Common myeloid progenitor, CD34-positive (primary cell): ENCODE measurements around the gene TTLL5.

Experiments used
- CTCF ChIA-PET: fragments of 350-600 bp; sonication (Branson Sonifier 250); formaldehyde crosslinking; loops from one replicate; lab custom pipeline; 2021; ENCODE audit warnings: antibody characterized with exemption; lab: Charles Lee
- POLR2A ChIA-PET: fragments of 350-600 bp; sonication (Branson Sonifier 250); formaldehyde crosslinking; loops from one replicate; lab custom pipeline; 2021; ENCODE audit warnings: antibody characterized with exemption; lab: Charles Lee
- DNase-seq, 3 donors: peaks; one replicate each; pipeline versions ENCODE4 v3.0.0 to v3.0.0-alpha.2; 2013
- H3K27ac ChIP-seq, 2 experiments: 1 replicate in 1 of 2; 2 replicates in 1 of 2; pipeline ENCODE4 v1.7.0; 2013; ENCODE audit warnings: inconsistent platforms in 2 of 2, low read length in 2 of 2, mild to moderate bottlenecking in 2 of 2, low read depth in 1 of 2, moderate library complexity in 1 of 2; ENCODE audit not compliant: severe bottlenecking in 2 of 2, insufficient read depth in 1 of 2, poor library complexity in 1 of 2
- H3K27me3 ChIP-seq, 5 experiments: replicated peaks in 2 of 5; 1 replicate in 3 of 5; 2 replicates in 2 of 5; pipeline versions ENCODE4 v1.6.1 to v1.7.0; 2013; ENCODE audit warnings: low read length in 4 of 5, mild to moderate bottlenecking in 2 of 5, moderate library complexity in 2 of 5, inconsistent platforms in 1 of 5; ENCODE audit not compliant: insufficient read depth in 5 of 5, control insufficient read depth in 4 of 5
- H3K36me3 ChIP-seq, 4 experiments: 1 replicate in 2 of 4; 2 replicates in 2 of 4; pipeline versions ENCODE4 v1.6.1 to v1.7.0; 2013; ENCODE audit warnings: low read length in 3 of 4, control low read depth in 1 of 4, mild to moderate bottlenecking in 1 of 4; ENCODE audit not compliant: control insufficient read depth in 4 of 4, insufficient read depth in 4 of 4
- H3K4me1 ChIP-seq, 4 experiments: 1 replicate in 3 of 4; 2 replicates in 1 of 4; pipeline versions ENCODE4 v1.6.1 to v1.7.1; 2013; ENCODE audit warnings: low read length in 3 of 4, mild to moderate bottlenecking in 3 of 4, control low read depth in 1 of 4, inconsistent platforms in 1 of 4, moderate library complexity in 1 of 4; ENCODE audit not compliant: control insufficient read depth in 4 of 4, insufficient read depth in 4 of 4; ENCODE audit errors: control extremely low read depth in 1 of 4
- H3K4me3 ChIP-seq, 7 experiments: 1 replicate in 4 of 7; 2 replicates in 3 of 7; pipeline versions ENCODE4 v1.5.1 to v1.7.0; 2013; ENCODE audit warnings: mild to moderate bottlenecking in 7 of 7, low read length in 6 of 7, moderate library complexity in 6 of 7, inconsistent platforms in 2 of 7, low read depth in 2 of 7, control low read depth in 1 of 7; ENCODE audit not compliant: insufficient read depth in 4 of 7, control insufficient read depth in 1 of 7; ENCODE audit errors: extremely low read depth in 1 of 7
- H3K9me3 ChIP-seq, 5 experiments: 1 replicate in 4 of 5; 2 replicates in 1 of 5; pipeline versions ENCODE4 v1.6.1 to v1.7.1; 2013; ENCODE audit warnings: low read length in 4 of 5, mild to moderate bottlenecking in 2 of 5, inconsistent platforms in 1 of 5, low read depth in 1 of 5, moderate library complexity in 1 of 5; ENCODE audit not compliant: control insufficient read depth in 4 of 5, insufficient read depth in 2 of 5; ENCODE audit errors: control extremely low read depth in 1 of 5
- WGBS: methylation state at CpG from one replicate; pipeline ENCODE4 v1.1.5; 2013; ENCODE audit not compliant: insufficient coverage; 5-methylcytosine and 5-hydroxymethylcytosine counted together

TTLL5 gene

GRCh38 chr14:75861161-75861621 is 200.1 kb downstream of the TTLL5 start:
- no peak overlapping the region for H3K27ac ChIP-seq
- DNase-seq = no peak
- H3K36me3 ChIP-seq = peaks cover 0 to 4% (median 1%) of the 10 kb centered on the region in 4 experiments
- WGBS = 100% methylated on average over 4 of the region's 4 CpGs
- H3K9me3 ChIP-seq = no peaks in the 10 kb centered on the region
- no peak overlapping the region for H3K4me3 ChIP-seq
- H3K4me1 ChIP-seq = no peaks in the 10 kb centered on the region
- no peaks in the 10 kb centered on the region for H3K27me3 ChIP-seq
- CTCF ChIA-PET = interaction anchor here (1.1 kb wide), 1 partner anchor 12 kb away, joined by 3 read pairs; no protein-coding TSS in a partner anchor
- POLR2A ChIA-PET = no interaction called here

DNA sequence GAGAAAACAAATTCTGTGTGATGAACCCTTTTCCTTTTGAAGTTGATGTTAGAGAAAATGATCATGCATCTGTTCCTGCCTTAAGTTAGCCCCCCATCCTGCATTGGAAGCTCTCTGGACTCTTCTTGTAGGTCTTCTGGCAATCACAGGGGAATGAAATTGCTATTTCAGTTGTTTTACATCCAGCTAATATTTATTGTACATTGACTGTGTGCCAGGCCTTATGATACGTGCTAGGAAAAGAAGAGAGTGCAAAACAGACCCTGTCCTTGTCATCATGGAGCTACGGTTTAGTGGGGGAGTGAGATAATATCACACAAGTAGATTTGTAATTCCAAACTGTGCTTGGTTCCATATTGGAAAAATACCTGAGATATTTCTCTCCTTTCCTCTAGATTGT is 202.2 kb downstream of the TTLL5 start:
- POLR2A ChIA-PET = no interaction called here
- H3K4me1 ChIP-seq = peaks cover 0 to 3% (median 0%) of the 10 kb centered on the region in 4 experiments
- no peak overlapping the region for H3K27ac ChIP-seq
- no peak for DNase-seq
- H3K27me3 ChIP-seq = no peaks in the 10 kb centered on the region
- WGBS = 100% methylated on average over 2 of the region's 2 CpGs
- no peak overlapping the region for H3K4me3 ChIP-seq
- H3K9me3 ChIP-seq = no peaks in the 10 kb centered on the region
- CTCF ChIA-PET = interaction anchor here (1.0 kb wide), 1 partner anchor 12 kb away, joined by 4 read pairs; no protein-coding TSS in a partner anchor
- H3K36me3 ChIP-seq = peaks cover 0 to 5% (median 3%) of the 10 kb centered on the region in 4 experiments

GRCh38 chr14:75864352-75864751 is 203.3 kb downstream of the TTLL5 start:
- no peaks in the 10 kb centered on the region for H3K9me3 ChIP-seq
- ChIA-PET POLR2A (no interaction called here), CTCF (interaction anchor here (0.5 kb wide), 1 partner anchor 1210 kb away, joined by 3 read pairs; no protein-coding TSS in a partner anchor)
- no CpG with 5 or more reads among the region's 2 CpGs for WGBS
- H3K4me3 ChIP-seq = no peak overlapping the region
- peaks cover 0 to 3% (median 0%) of the 10 kb centered on the region in 4 experiments for H3K4me1 ChIP-seq
- H3K27me3 ChIP-seq = no peaks in the 10 kb centered on the region
- no peak for DNase-seq
- no peak overlapping the region for H3K27ac ChIP-seq
- peaks cover 0 to 8% (median 2%) of the 10 kb centered on the region in 4 experiments for H3K36me3 ChIP-seq

GRCh38 chr14:75865531-75865930 is 204.5 kb downstream of the TTLL5 start:
- POLR2A ChIA-PET = no interaction called here
- no CpG with 5 or more reads among the region's 2 CpGs for WGBS
- no peak overlapping the region for H3K4me3 ChIP-seq
- no peak overlapping the region for H3K27ac ChIP-seq
- H3K27me3 ChIP-seq = no peaks in the 10 kb centered on the region
- no peak for DNase-seq
- H3K9me3 ChIP-seq = no peaks in the 10 kb centered on the region
- H3K36me3 ChIP-seq = peaks cover under 1 to 8% (median 3%) of the 10 kb centered on the region in 4 experiments
- peaks cover 0 to 3% (median 0%) of the 10 kb centered on the region in 4 experiments for H3K4me1 ChIP-seq
- CTCF ChIA-PET = interaction anchor here (1.6 kb wide), 1 partner anchor 19 kb away, joined by 4 read pairs; no protein-coding TSS in a partner anchor

DNA sequence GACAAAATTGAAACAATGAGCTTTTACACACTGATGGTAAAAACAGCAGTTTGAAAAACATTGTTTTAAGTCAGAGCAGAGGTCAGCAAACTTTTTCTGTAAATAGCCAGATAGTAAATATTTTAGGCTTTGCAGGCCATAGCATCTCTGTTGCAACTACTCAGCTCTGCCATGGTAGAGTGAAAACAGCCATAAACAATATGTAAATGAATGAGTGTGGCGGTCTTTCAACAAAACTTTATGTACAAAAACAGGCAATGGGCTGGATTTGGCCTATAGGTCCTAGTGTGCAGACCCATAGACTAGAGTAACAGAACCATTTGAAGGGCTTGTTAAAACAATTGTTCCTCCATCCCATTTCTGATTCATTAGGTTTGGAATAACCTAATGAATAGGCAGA is 205.9 kb downstream of the TTLL5 start:
- 100% methylated on average over 1 of the region's 1 CpG for WGBS
- H3K36me3 ChIP-seq = peaks cover 0 to 10% (median 5%) of the 10 kb centered on the region in 4 experiments
- H3K9me3 ChIP-seq = no peaks in the 10 kb centered on the region
- DNase-seq = no peak
- H3K4me1 ChIP-seq = peaks cover 0 to 3% (median 1%) of the 10 kb centered on the region in 4 experiments
- ChIA-PET POLR2A (no interaction called here), CTCF (interaction anchor here (1.6 kb wide), 1 partner anchor 17 kb away, joined by 4 read pairs; no protein-coding TSS in a partner anchor)
- no peaks in the 10 kb centered on the region for H3K27me3 ChIP-seq
- H3K4me3 ChIP-seq = no peak overlapping the region
- H3K27ac ChIP-seq = no peak overlapping the region

DNA sequence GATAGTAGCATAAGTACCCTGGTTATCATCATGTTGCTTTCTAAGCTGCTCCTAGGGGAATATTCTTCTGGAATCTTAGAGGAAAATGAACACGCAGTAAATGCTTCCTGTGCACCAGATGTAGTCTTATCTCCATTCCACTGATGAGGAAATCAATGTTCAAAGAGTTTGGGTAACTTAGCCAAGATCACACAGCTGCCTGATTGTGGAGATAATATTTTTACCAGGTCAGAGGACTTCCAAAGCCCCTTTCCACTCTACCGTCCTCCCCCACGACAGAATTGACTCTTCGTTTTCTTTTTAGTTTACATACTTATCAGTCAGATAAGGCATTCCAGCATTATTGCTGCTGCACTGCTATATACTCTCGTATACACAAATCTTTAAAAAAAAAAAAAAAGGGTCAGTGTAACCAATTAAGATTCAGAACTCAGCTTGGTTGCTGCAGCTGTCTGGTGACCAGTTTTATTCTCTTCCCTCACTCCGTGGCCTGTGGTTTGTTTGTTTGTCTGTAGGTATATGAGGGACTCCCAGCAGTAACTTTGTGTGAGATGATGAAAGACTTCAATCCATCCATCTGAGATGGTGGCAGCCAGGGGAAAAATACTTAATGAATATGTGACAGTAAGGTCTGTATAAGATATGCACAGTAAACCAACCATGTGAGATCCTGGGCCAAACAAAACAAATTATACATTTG is 210.3 kb downstream of the TTLL5 start:
- no peak overlapping the region for H3K27ac ChIP-seq
- no peak overlapping the region for H3K4me3 ChIP-seq
- ChIA-PET POLR2A (no interaction called here), CTCF (interaction anchor here (1.1 kb wide), 1 partner anchor 38 kb away, joined by 5 read pairs; no protein-coding TSS in a partner anchor)
- H3K27me3 ChIP-seq = no peaks in the 10 kb centered on the region
- 65% methylated on average over 4 of the region's 6 CpGs for WGBS
- peaks cover 0 to 8% (median 5%) of the 10 kb centered on the region in 4 experiments for H3K36me3 ChIP-seq
- no peaks in the 10 kb centered on the region for H3K9me3 ChIP-seq
- no peak for DNase-seq
- peaks cover 0 to 3% (median 1%) of the 10 kb centered on the region in 4 experiments for H3K4me1 ChIP-seq

- H3K36me3 ChIP-seq = peaks cover 0 to 7% (median 1%) of the 10 kb centered on the region in 4 experiments
- peaks cover 0 to 2% (median 0%) of the 10 kb centered on the region in 4 experiments for H3K4me1 ChIP-seq
- DNase-seq = peak in 1 of 3 donors; percentile 4
- POLR2A ChIA-PET = no interaction called here
- H3K27me3 ChIP-seq = no peaks in the 10 kb centered on the region
- CTCF ChIA-PET = no interaction called here
- no peaks in the 10 kb centered on the region for H3K9me3 ChIP-seq
- H3K27ac ChIP-seq = no peak overlapping the region
- no peak overlapping the region for H3K4me3 ChIP-seq
- WGBS = 60% methylated on average over 1 of the region's 1 CpG
Measured at GRCh38 chr14:75875958-75876357, 214.9 kb downstream of the TTLL5 start.
